ENCODE measurements around the gene AMPH. TPM values are rescaled to one million over a fixed set of nuclear protein-coding genes. Genes with fewer than 3 reads are reported as not detected.

The AMPH gene
- total RNA-seq (1 to 10 TPM in 3 of 6 donors, under 1 TPM in 3; 0.22 to 1.9 (median 1.2) TPM), polyA plus RNA-seq (1 to 10 TPM; 1.2 to 6.8 TPM)

- Histone ChIP-seq H3K27ac (no peak within 1 kb of the TSS), H3K27me3 (peaks cover 0 to 4% (median 0%) of the 10 kb centered on the region in 4 donors), H3K36me3 (no peaks in the 10 kb centered on the region), H3K4me3 (peak within 1 kb of the TSS; percentile 10 to 40 (median 22)), H3K4me1 (no peaks in the 10 kb centered on the region), H3K9me3 (no peaks in the 10 kb centered on the region)
- intact Hi-C loops (cut with DNase I) = no loop called here
- FAIRE-seq (no peak), DNase-seq (peak; percentile 13 to 74 (median 32)), ATAC-seq (peak in 3 of 4 donors; percentile 78 to 83 (median 78))
- TF ChIP-seq, protein P1, sequence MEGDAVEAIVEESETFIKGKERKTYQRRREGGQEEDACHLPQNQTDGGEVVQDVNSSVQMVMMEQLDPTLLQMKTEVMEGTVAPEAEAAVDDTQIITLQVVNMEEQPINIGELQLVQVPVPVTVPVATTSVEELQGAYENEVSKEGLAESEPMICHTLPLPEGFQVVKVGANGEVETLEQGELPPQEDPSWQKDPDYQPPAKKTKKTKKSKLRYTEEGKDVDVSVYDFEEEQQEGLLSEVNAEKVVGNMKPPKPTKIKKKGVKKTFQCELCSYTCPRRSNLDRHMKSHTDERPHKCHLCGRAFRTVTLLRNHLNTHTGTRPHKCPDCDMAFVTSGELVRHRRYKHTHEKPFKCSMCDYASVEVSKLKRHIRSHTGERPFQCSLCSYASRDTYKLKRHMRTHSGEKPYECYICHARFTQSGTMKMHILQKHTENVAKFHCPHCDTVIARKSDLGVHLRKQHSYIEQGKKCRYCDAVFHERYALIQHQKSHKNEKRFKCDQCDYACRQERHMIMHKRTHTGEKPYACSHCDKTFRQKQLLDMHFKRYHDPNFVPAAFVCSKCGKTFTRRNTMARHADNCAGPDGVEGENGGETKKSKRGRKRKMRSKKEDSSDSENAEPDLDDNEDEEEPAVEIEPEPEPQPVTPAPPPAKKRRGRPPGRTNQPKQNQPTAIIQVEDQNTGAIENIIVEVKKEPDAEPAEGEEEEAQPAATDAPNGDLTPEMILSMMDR (IDR thresholded peaks at IDR 0.05) = no peak
- 1% methylated on average over 95 to 105 of the region's 105 CpGs for WGBS, 2 donors
These were observed at the start of gene AMPH for GRCh38 chr7:38630720-38631673. TSS of gene AMPH (minus strand) at chr7:38631373. CDS start at chr7:38631351, 22 bp downstream.

GRCh38 chr7:38679419-38679818 is 48.2 kb upstream of the AMPH start:
- WGBS, 2 donors = 41 to 48% methylated on average over 3 of the region's 3 CpGs
- Histone ChIP-seq H3K36me3 (no peaks in the 10 kb centered on the region), H3K27me3 (no peaks in the 10 kb centered on the region), H3K4me3 (no peak overlapping the region), H3K9me3 (no peaks in the 10 kb centered on the region), H3K4me1 (no peaks in the 10 kb centered on the region), H3K27ac (no peak overlapping the region)
- FAIRE-seq (no peak), ATAC-seq (no peak), DNase-seq (no peak)
- intact Hi-C loops (cut with DNase I) = no loop called here
- TF ChIP-seq, protein P1 (IDR thresholded peaks at IDR 0.05) = no peak

- H3K27ac ChIP-seq = no peak overlapping the region
- H3K4me1 ChIP-seq = no peaks in the 10 kb centered on the region
- no peak for FAIRE-seq
- no peak for DNase-seq
- WGBS, 2 donors = 65 to 68% methylated on average over 1 of the region's 1 CpG
- H3K4me3 ChIP-seq = no peak overlapping the region
- no peaks in the 10 kb centered on the region for H3K27me3 ChIP-seq
- TF ChIP-seq, protein P1 (IDR thresholded peaks at IDR 0.05) = no peak
- intact Hi-C loops (cut with DNase I) = no loop called here
- no peak for ATAC-seq
- H3K36me3 ChIP-seq = no peaks in the 10 kb centered on the region
- H3K9me3 ChIP-seq = no peaks in the 10 kb centered on the region
These were observed 47.5 kb upstream of the AMPH start for GRCh38 chr7:38678698-38679054.

GRCh38 chr7:38677981-38678697 is 47.0 kb upstream of the AMPH start:
- FAIRE-seq = no peak
- WGBS, 2 donors = 73 to 80% methylated on average over 5 of the region's 5 CpGs
- Histone ChIP-seq H3K9me3 (no peaks in the 10 kb centered on the region), H3K4me1 (no peaks in the 10 kb centered on the region), H3K4me3 (no peak overlapping the region), H3K36me3 (no peaks in the 10 kb centered on the region), H3K27ac (no peak overlapping the region), H3K27me3 (no peaks in the 10 kb centered on the region)
- TF ChIP-seq, protein P1 (IDR thresholded peaks at IDR 0.05) = no peak
- intact Hi-C loops (cut with DNase I) = no loop called here
- ATAC-seq = no peak
- no peak for DNase-seq
